ENCODE results near the gene L3MBTL4. TPM values are rescaled to one million over a fixed set of nuclear protein-coding genes. Genes with fewer than 3 reads are reported as not detected.
"Not testable (repeated sequence)": the region's sequence is repeated elsewhere in the genome, so short reads cannot be mapped to it uniquely, and the experiment has no call there.

The L3MBTL4 gene
- total RNA-seq, 6 experiments from 2014 or later, result not detected

GRCh38 chr18:6146307-6146661, 268.4 kb downstream of the L3MBTL4 start:
- H3K36me3 Mint-ChIP-seq (ENCODE audit: low read depth), result no peaks in the 10 kb centered on the region
- no peak for TF ChIP-seq CTCF (IDR thresholded peaks at IDR 0.05)
- H3K9me3 Mint-ChIP-seq, result peaks cover 27% of the 10 kb centered on the region
- no peak for DNase-seq
- H3K4me1 Mint-ChIP-seq (ENCODE audit: low read depth), result no peaks in the 10 kb centered on the region
- no peaks in the 10 kb centered on the region for H3K27me3 Mint-ChIP-seq (ENCODE audit: insufficient read depth)
- H3K27ac Mint-ChIP-seq, result no peak overlapping the region
- H3K4me3 Mint-ChIP-seq, result no peak overlapping the region

GRCh38 chr18:6145645-6146306, 268.9 kb downstream of the L3MBTL4 start:
- Mint-ChIP-seq H3K27ac (no peak overlapping the region), H3K4me3 (no peak overlapping the region), H3K27me3 (ENCODE audit: insufficient read depth) (no peaks in the 10 kb centered on the region), H3K36me3 (ENCODE audit: low read depth) (no peaks in the 10 kb centered on the region), H3K9me3 (peaks cover 26% of the 10 kb centered on the region), H3K4me1 (ENCODE audit: low read depth) (no peaks in the 10 kb centered on the region)
- no peak for TF ChIP-seq CTCF (IDR thresholded peaks at IDR 0.05)
- no peak for DNase-seq

GRCh38 chr18:6139007-6139406, 275.7 kb downstream of the L3MBTL4 start:
- H3K36me3 Mint-ChIP-seq (ENCODE audit: low read depth), result peaks cover 4% of the 10 kb centered on the region; the same call in 1 of the 2 replicates
- TF ChIP-seq CTCF (IDR thresholded peaks at IDR 0.05), result no peak
- H3K27ac Mint-ChIP-seq, result no peak overlapping the region
- peaks cover 26% of the 10 kb centered on the region for H3K9me3 Mint-ChIP-seq
- H3K4me3 Mint-ChIP-seq, result no peak overlapping the region
- H3K27me3 Mint-ChIP-seq (ENCODE audit: insufficient read depth), result no peaks in the 10 kb centered on the region
- no peaks in the 10 kb centered on the region for H3K4me1 Mint-ChIP-seq (ENCODE audit: low read depth)
- no peak for DNase-seq

GRCh38 chr18:6135901-6136300, 278.8 kb downstream of the L3MBTL4 start:
- DNase-seq; H3K4me1 Mint-ChIP-seq (ENCODE audit: low read depth); H3K36me3 Mint-ChIP-seq (ENCODE audit: low read depth); H3K27ac Mint-ChIP-seq; H3K4me3 Mint-ChIP-seq; H3K27me3 Mint-ChIP-seq (ENCODE audit: insufficient read depth): not testable (repeated sequence)
- H3K9me3 Mint-ChIP-seq, result peaks cover 45% of the 10 kb centered on the region

- not testable (repeated sequence) for H3K4me1 Mint-ChIP-seq (ENCODE audit: low read depth); H3K36me3 Mint-ChIP-seq (ENCODE audit: low read depth); H3K27me3 Mint-ChIP-seq (ENCODE audit: insufficient read depth); DNase-seq; H3K4me3 Mint-ChIP-seq; H3K27ac Mint-ChIP-seq
- peaks cover 45% of the 10 kb centered on the region for H3K9me3 Mint-ChIP-seq
Observed at GRCh38 chr18:6135029-6135428, 279.7 kb downstream of the L3MBTL4 start.

GRCh38 chr18:6132751-6133368, 281.9 kb downstream of the L3MBTL4 start:
- no peak overlapping the region for H3K4me3 Mint-ChIP-seq
- peaks cover 4% of the 10 kb centered on the region for H3K36me3 Mint-ChIP-seq (ENCODE audit: low read depth)
- H3K9me3 Mint-ChIP-seq, result peaks cover 55% of the 10 kb centered on the region
- peaks cover 2% of the 10 kb centered on the region; the same call in 1 of the 2 replicates for H3K27me3 Mint-ChIP-seq (ENCODE audit: insufficient read depth)
- TF ChIP-seq CTCF (IDR thresholded peaks at IDR 0.05), result no peak
- H3K27ac Mint-ChIP-seq, result no peak overlapping the region
- DNase-seq, result no peak
- no peaks in the 10 kb centered on the region for H3K4me1 Mint-ChIP-seq (ENCODE audit: low read depth)
